Adipocyte (in vitro differentiated cells): Measurements from ENCODE around the gene FAM163B.
A peak's percentile ranks its signal among the peaks of the same experiment; 100 is the strongest.

Experiments
- DNase-seq: peaks from one replicate; pipeline ENCODE4 v3.0.0-alpha.2; 2015; ENCODE audit warnings: low read depth
- H3K27me3 ChIP-seq: replicated peaks from 2 replicates; pipeline ENCODE4 v1.7.0; 2013; ENCODE audit warnings: mild to moderate bottlenecking, low read length, moderate library complexity; ENCODE audit not compliant: control insufficient read depth, insufficient read depth
- H3K36me3 ChIP-seq: 2 replicates; pipeline ENCODE4 v1.7.0; 2013; ENCODE audit warnings: low read length, mild to moderate bottlenecking, moderate library complexity; ENCODE audit not compliant: control insufficient read depth, insufficient read depth, severe bottlenecking
- H3K4me1 ChIP-seq: 2 replicates; pipeline ENCODE4 v1.7.0; 2013; ENCODE audit warnings: mild to moderate bottlenecking, low read length, moderate library complexity; ENCODE audit not compliant: control insufficient read depth, insufficient read depth
- H3K4me3 ChIP-seq: 2 replicates; pipeline ENCODE4 v1.7.0; 2013; ENCODE audit warnings: mild to moderate bottlenecking, low read length, moderate library complexity
- H3K9ac ChIP-seq: 2 replicates; pipeline ENCODE4 v1.7.0; 2013; ENCODE audit warnings: mild to moderate bottlenecking, low read length, moderate library complexity
- H3K9me3 ChIP-seq: 2 replicates; pipeline ENCODE4 v1.7.0; 2013; ENCODE audit warnings: mild to moderate bottlenecking, low read length, moderate library complexity; ENCODE audit not compliant: control insufficient read depth

FAM163B gene

GRCh38 chr9:133560944-133561343, 48.2 kb downstream of the FAM163B start:
- Histone ChIP-seq H3K4me3 (no peak overlapping the region), H3K4me1 (peaks cover 24% of the 10 kb centered on the region), H3K27me3 (peaks cover 10% of the 10 kb centered on the region), H3K36me3 (no peaks in the 10 kb centered on the region), H3K9ac (no peak overlapping the region), H3K9me3 (no peaks in the 10 kb centered on the region)
- DNase-seq, result no peak

DNA sequence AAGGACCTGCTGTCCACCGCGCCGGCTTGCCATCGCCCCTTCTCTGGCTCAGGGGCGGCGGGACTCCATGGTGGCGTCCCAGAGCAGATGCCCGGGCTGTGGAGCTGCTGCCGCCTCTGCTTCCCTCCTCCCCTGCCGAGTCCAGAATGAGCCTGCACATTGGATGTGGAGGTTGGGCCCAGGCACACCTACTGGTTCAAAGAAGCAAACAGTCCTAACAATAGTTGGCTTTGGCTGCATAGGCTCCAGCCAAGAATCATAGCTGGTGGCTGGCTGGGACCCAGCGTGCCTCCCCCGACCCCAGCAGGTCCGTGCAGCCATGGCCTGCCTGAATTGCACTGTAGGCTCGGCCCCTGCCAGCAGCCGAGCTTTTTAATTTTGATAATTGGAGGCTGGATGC, 48.9 kb downstream of the FAM163B start:
- Histone ChIP-seq H3K9ac (no peak overlapping the region), H3K4me1 (peaks cover 19% of the 10 kb centered on the region)
- DNase-seq, result no peak

DNA sequence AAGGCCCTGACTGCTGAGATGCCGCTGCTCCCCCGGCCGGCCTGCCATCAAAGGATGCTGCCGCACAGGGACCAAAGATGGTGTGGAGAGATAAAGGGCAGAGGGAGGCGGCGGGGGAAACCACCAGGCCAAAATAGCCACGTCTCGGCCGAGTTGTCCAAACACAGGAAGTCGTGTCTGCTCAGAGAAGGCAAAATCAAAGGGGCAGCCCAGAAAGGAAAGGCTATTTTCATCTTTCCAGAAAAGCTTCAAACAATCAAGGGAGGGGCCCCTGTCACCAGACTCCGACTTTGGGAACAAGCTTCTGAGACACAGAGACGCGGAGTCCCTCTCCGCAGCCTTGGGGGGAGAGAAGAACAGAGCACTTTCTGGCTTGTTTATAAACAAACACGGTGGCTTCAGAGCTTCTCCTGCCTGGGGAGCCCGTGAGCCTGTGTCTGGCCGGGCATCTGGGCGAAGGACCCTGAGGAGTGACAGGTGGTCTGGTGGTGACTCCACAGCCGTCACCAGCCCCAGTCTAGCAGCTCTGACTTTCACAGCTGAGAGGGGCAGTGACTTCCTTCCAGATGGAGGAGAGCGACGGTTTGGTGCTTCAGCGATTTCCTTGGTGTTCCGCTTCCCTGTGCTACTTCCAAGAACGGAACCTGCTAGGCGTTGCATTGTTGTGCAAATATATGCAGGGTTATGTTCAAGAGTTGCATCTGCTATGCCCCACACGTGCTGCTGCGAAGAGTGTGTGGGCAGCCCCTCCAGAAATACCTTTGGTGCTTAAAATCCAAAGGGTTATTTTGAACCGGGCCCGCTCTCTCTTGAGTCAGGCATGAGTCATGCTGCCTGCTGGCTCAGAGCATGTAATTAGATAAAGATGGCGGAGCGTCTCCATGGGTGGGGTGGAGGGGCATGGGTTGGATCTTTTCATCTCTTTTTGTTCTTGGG, 50.7 kb downstream of the FAM163B start:
- Histone ChIP-seq H3K4me3 (no peak overlapping the region), H3K36me3 (no peaks in the 10 kb centered on the region), H3K9ac (no peak overlapping the region), H3K4me1 (peaks cover 12% of the 10 kb centered on the region), H3K9me3 (no peaks in the 10 kb centered on the region), H3K27me3 (peaks cover 25% of the 10 kb centered on the region)
- peak; percentile 90 for DNase-seq

More for the DNA sequence above, 48.9 kb downstream of the FAM163B start:
- Histone ChIP-seq H3K9me3 (no peaks in the 10 kb centered on the region), H3K36me3 (no peaks in the 10 kb centered on the region), H3K27me3 (peaks cover 15% of the 10 kb centered on the region), H3K4me3 (no peak overlapping the region)

DNA sequence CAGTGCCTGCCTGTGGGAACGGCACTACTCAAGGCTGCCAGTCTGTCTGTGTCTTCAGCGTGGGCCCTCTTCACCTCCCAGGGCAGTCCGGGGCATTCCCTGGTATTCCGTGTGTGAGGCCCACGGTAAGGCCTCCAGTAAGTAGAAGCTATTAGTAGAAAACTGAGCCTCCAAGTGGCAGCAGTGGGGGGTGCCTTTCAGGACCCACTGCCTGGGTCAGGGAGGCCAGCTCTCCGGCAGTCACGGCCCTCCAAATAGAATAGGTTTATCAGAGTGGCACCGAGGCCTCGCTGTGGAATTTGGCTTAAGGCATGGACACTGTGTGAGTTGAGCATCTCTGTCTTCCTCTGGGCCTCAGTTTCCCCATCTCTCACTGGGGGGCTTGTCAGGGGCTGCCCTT, 51.6 kb downstream of the FAM163B start:
- no peak for DNase-seq
- no peaks in the 10 kb centered on the region for H3K9me3 ChIP-seq
- H3K4me3 ChIP-seq, result no peak overlapping the region
- no peaks in the 10 kb centered on the region for H3K36me3 ChIP-seq
- H3K9ac ChIP-seq, result no peak overlapping the region
- H3K27me3 ChIP-seq, result peaks cover 22% of the 10 kb centered on the region
- H3K4me1 ChIP-seq, result peaks cover 7% of the 10 kb centered on the region

DNA sequence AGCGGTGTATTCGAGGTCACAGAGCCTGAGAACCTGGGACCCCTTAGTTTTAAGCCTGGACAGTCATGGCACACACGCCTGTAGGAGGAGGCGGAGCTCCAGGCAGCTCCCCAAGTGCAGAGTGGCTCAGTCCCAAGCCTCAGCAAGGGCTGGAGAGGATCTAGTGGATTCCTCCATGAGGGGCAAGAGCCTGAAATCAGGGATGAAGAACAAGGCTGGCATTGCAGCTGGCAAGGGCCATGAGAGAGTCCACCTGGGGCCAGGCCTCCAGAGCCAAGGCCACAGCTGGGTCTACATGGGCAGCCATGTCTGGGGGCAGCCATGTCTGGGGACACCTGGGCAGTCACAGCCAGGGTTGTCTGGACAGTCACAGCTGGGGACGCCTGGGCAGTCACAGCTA, 52.8 kb downstream of the FAM163B start:
- Histone ChIP-seq H3K9ac (no peak overlapping the region), H3K36me3 (no peaks in the 10 kb centered on the region), H3K27me3 (peaks cover 22% of the 10 kb centered on the region), H3K9me3 (no peaks in the 10 kb centered on the region), H3K4me3 (no peak overlapping the region), H3K4me1 (peaks cover 7% of the 10 kb centered on the region)
- no peak for DNase-seq

- H3K27me3 ChIP-seq, result peaks cover 29% of the 10 kb centered on the region
- no peak for DNase-seq
- no peaks in the 10 kb centered on the region for H3K36me3 ChIP-seq
- no peaks in the 10 kb centered on the region for H3K9me3 ChIP-seq
- no peak overlapping the region for H3K4me3 ChIP-seq
- H3K9ac ChIP-seq, result no peak overlapping the region
- H3K4me1 ChIP-seq, result peaks cover 7% of the 10 kb centered on the region
These were observed 54.5 kb downstream of the FAM163B start for GRCh38 chr9:133554729-133555128.

DNA sequence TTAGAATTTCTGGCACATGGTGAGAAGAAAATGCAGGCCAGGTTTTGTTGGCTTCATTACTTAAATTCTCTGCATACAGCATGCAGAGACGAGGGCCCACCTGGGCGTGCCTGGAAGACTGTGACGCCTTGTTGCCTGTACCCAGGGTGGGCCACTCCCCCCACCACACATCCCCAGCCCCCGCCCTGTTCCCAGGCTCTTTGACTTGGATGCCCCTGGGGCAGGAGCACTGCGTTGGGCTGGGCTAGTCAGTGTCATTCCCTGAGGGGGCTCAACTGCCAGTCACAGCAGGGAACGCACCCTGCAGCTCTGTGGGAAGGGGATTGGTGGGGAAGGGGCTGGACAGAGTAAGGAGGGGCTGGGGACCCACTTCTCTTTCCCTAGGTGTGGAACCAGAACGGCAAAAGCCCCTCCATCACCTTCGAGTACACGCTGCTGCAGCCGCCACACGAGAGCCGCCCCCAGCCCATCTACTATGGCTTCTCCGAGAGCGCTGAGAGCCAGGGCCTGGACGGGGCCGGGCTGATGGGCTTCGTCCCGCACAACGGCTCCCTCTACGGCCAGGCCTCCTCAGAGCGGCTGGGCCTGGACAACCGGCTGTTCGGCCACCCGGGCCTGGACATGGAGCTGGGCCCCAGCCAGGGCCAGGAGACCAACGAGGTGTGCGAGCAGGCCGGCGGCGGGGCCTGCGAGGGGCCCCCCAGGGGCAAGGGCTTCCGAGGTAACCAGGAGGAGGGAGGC, 55.0 kb downstream of the FAM163B start:
- Histone ChIP-seq H3K9ac (no peak overlapping the region), H3K9me3 (no peaks in the 10 kb centered on the region), H3K27me3 (peaks cover 29% of the 10 kb centered on the region), H3K36me3 (no peaks in the 10 kb centered on the region), H3K4me1 (peaks cover 7% of the 10 kb centered on the region), H3K4me3 (no peak overlapping the region)
- no peak for DNase-seq

DNA sequence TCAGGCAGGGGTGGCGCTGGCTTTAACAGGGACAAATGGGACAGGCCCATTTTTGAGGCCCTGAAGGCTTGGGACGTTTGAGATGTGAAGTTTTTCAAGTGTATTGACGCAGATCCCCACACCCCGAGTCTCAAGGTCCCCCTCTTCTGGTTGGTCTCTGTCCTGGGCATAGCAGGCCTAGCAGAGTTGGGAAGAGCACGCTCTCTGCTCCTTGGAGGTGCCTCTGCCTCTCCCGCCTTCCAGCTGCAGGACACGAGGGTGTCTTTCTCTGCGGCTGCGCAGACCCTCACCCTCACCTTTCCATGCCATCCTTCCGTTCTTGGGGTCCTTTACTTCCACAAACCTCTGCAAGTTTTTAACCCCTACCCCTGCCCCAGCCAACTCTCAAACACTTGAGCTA, 56.1 kb downstream of the FAM163B start:
- no peaks in the 10 kb centered on the region for H3K36me3 ChIP-seq
- no peak overlapping the region for H3K9ac ChIP-seq
- DNase-seq, result no peak
- H3K4me1 ChIP-seq, result no peaks in the 10 kb centered on the region
- H3K9me3 ChIP-seq, result no peaks in the 10 kb centered on the region
- H3K27me3 ChIP-seq, result peaks cover 32% of the 10 kb centered on the region
- no peak overlapping the region for H3K4me3 ChIP-seq

GRCh38 chr9:133552236-133552635, 57.0 kb downstream of the FAM163B start:
- H3K4me3 ChIP-seq, result no peak overlapping the region
- peaks cover 37% of the 10 kb centered on the region for H3K27me3 ChIP-seq
- no peaks in the 10 kb centered on the region for H3K9me3 ChIP-seq
- DNase-seq, result no peak
- H3K4me1 ChIP-seq, result no peaks in the 10 kb centered on the region
- H3K9ac ChIP-seq, result no peak overlapping the region
- no peaks in the 10 kb centered on the region for H3K36me3 ChIP-seq

DNA sequence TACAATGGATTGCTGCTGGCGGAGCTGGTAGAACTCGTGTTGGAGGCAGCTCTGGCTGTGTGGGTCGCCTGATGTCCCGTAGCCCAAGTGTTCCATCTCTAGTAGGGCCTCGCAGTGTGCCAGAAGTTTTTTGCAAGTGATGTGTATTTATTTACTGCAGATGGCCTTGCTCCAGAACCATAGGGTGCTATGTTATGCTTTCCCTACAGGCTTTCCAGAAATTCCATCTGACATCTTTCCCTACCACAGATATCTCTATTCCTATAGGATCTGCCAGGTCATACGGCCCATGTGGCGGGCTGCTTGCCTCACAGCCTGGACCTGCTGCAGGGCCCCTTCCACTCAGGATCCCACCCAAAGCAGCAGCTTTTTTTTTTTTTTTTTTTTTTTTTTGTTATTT, 57.7 kb downstream of the FAM163B start:
- H3K4me3 ChIP-seq, result no peak overlapping the region
- no peaks in the 10 kb centered on the region for H3K9me3 ChIP-seq
- DNase-seq, result no peak
- peaks cover 43% of the 10 kb centered on the region for H3K27me3 ChIP-seq
- H3K9ac ChIP-seq, result no peak overlapping the region
- H3K4me1 ChIP-seq, result peaks cover 2% of the 10 kb centered on the region
- H3K36me3 ChIP-seq, result no peaks in the 10 kb centered on the region

DNA sequence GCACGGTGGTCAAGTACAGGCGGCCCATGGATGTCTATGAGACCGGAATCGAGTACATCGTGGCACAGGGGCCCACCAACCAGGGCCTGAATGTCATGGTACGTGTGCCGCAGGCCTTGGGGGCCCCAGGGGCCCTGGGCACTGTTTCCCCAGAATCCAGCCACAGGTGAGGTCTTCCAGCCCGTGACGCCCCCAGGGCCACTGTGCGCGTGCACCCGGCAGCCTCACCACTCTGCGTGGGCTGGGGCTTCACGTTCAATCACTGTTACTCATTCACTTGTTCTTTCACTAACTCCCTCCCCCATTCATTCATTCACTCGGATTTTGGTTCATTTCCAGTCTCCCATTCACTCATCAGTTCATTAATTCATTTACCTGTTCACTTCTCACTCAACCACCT, 62.1 kb downstream of the FAM163B start:
- no peaks in the 10 kb centered on the region for H3K9me3 ChIP-seq
- DNase-seq, result no peak
- H3K4me3 ChIP-seq, result no peak overlapping the region
- peaks cover 46% of the 10 kb centered on the region for H3K27me3 ChIP-seq
- no peak overlapping the region for H3K9ac ChIP-seq
- no peaks in the 10 kb centered on the region for H3K36me3 ChIP-seq
- H3K4me1 ChIP-seq, result peaks cover 16% of the 10 kb centered on the region
